ENCODE results near the gene CFAP65.

Gene CFAP65

GRCh38 chr2:219016721-219017120 lies 24.6 kb downstream of the CFAP65 start:
- no peak for DNase-seq (ENCODE audit: low read depth in 2 of 2)

- no peak for DNase-seq (ENCODE audit: low read depth in 2 of 2)
Observed at GRCh38 chr2:219010873-219011272, 30.4 kb downstream of the CFAP65 start.

DNA sequence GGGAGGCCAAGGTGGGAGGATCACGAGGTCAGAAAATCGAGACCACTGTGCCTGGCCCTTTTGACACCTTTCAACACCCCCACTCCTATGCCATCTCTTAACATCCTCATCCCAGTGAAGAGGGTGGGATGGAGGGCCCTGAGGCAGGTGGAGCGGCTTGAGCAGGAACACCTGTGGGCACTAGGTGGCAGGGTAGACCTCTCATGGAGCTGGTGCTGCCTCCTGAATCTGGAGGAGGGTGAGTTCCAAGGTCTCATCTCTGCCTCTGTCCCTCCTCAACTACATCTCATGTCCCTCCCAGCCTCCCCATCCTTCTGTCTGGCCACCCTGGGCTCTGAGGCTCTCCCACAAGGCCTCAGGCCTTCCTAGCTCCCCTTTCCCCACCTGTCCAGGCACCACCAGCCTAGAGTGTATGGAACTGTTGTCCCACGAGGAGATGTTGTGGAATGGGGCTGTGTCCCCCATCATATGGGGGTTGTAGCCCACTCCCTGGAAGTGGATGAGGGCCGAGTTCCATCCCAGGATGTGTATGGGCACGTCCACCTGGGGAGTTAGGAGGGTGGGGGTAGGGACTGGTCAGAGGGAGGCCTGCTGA lies 31.1 kb downstream of the CFAP65 start:
- DNase-seq (ENCODE audit: low read depth in 2 of 2): no peak

DNA sequence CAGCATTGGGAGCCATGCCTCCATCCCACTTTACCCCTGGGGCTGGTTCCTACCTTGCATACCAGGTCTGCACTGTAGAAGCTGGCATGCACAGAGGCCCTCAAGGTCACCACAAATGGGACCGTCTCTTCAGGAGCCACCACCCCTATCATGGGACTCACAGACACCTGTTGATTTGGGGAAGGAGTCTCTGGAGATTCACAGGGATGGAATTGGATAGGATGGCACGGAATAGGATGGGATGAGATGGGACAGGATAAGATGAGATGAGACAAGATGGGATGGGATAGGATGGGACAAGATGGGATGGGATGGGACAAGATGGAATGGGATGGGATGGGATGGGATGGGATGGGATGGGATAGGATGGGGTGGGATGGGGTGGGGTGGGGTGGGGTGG lies 32.0 kb downstream of the CFAP65 start:
- no peak for DNase-seq (ENCODE audit: low read depth in 2 of 2)

- no peak for DNase-seq (ENCODE audit: low read depth in 2 of 2)
Observed at GRCh38 chr2:219003979-219004378, 37.3 kb downstream of the CFAP65 start.

DNA sequence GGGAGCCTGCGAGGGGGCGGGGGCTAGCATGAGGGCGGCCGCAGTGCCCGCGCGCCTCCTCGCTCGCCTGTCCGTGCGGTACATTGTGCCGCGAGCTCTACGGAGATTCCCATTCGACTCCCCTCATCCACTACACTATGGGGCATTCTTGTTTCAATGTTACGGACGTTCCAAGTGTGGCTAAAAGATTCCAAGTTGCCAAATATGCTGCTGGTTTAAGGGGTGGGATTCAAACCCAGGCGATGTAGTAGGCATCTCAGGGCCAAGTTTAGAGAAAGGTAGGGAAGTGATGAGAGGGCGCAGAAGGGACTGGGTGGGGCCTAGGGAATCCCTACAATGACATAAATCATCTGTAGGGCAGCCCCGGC lies 38.1 kb downstream of the CFAP65 start:
- no peak for DNase-seq (ENCODE audit: low read depth in 2 of 2)

DNA sequence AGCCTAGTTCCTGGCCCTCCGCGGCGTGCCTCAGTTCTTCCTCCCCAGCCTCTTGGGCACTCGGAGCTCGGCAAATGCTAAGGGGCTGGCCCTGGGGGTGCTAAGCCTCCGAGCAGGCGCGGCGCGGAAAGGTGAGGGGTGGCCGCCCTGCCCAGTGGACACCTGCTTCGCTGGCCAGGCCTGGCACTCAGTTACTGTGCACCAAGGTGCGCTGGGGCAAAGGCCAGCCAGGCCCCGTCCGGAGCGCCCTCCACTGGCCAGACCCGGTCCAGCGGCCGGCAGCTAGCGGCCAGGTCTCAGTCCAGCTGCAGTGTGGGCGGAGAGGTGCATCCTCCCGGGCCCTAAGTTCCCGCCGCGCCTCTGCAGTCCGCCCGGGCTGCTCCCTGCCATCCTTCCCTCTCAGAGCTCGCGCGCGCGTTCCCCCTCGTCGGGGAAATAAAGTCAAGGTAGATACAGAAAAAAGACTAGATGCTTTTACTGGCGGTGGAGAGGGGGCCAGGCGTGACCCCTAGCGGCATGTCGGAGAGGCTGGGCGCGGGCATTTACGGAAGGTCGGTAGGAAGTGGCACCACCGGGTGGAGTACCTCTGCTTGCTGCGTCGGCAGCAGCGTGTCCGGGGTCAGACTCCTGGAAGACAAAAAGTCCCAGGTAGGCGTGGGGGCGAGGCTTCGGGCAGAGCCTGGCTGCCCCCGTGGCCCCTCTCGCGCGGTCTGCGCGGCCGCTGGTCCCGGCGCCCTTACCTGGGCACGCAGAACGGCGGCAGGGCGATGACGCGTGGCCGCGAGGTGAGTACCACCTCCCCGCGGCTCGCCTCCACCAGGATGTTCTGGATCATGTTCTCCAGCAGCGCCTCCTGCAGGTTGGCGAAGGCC lies 38.7 kb downstream of the CFAP65 start:
- peak in 1 of 2 donors; percentile 61 for DNase-seq (ENCODE audit: low read depth in 2 of 2)

DNA sequence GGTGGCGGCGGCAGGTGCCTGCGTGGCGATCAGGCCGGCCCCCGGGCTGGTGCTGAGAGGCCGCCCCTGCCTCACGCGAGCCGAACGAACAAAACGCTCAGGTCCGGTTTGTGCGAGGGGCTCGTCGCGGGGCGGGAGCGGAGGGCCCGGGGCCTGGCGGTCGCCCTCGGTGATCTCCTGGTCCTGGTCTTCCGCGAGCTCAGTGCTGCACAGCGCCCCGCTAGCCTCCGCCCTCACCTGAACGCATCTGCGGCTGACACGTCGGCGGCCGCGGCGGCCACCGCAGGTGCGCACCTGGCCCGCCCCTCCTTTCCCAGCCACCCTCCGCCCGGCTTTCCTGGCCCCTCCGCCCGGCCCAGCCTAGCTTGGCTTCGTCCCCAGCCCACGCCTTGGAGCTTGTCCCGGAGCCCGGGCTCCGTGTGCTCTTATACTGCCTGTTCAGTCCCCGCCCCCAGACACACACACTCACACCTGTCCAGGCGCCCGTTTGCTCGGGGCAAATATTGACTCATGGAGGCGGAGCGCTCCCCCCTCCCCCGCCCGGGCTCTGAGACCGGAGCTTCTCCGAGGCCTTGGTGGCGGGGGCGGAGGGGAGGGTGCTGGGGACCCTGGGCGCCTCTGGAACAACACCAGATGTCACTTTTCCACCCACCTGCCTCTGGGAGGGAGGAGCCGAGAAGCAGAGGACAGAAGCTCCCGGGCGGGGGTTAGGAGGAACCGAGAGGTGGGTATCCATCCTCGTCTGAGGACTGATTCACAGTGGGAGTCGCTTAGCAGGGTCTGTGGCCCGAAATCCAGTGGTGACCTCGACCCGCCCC lies 39.5 kb downstream of the CFAP65 start:
- DNase-seq (ENCODE audit: low read depth in 2 of 2): peak in 1 of 2 donors; percentile 35

DNA sequence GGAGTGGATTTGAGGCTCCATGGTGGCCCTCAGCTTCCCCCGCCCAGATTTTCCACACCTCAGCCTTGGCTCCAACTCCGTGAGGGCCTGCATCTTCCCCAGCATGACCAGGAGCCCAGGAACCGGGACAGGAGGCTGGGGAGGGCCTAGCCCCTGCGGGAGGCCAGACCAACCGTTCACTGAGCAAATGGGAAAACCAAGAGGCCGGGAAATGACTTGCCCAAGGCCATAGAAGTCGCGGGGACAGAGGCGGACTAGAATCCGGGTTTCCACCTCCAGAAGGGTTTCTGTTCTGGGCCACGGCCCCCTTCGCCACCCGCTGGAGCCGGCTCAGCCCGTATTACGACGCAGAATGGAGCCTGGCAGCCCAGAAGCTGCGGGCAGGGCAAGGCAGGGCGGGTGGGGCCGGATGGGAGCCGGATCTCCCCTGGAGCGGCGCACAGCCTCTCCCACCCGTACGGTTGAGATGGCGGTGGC lies 40.2 kb downstream of the CFAP65 start:
- DNase-seq (ENCODE audit: low read depth in 2 of 2): no peak

DNA sequence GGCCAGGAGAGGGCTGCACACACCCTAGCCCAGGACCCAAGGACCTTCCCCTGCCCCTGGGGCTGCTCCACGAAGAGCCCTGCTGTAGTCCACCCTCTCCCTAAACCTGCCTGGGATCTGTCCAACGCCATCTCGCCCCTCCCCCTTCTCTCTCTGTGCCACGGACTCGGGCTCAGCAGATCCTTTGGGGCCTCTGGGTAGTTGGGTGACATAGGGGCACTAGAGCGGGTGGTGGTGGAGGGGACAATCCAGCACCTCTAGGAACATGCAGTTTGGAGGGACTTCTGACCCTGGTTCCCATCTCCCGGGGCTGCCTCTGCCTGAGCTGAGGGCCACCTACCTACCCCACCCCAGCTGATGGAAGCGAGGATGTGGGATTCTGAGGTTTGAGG lies 40.8 kb downstream of the CFAP65 start:
- DNase-seq (ENCODE audit: low read depth in 2 of 2): no peak

DNA sequence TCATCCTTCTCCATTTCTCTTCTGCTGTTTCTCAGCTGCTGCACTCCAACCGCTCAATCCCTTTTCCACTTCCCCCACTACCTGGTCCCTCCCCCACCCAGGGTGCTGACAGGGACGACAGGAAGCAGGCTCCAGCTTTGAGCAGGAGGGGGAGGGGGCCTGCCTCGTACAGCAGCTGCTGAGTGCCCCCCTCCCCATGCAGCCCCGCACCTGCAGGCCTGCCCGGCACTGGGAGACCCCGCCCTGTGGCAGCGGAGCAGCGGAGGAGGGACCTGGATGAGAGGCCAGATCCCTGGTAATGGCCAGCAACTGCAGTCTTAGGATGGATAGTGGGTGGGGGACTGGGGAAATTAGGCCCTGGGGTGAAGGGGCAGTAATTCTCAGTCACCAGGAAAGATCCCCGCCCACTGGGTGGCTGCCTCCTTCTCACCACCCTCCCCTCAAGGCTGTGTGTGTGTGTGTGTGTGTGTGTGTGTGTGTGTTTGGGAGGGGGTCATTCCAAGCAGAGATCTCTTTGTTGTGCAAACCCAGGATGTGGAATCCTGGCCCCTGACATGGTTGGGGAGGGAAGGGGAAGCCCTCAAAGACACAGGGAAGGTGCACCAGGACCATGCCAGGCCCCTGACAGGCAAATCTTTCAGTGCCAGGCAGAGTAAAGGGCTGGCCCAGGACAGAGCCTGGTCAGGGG lies 41.3 kb downstream of the CFAP65 start:
- no peak for DNase-seq (ENCODE audit: low read depth in 2 of 2)

- no peak for DNase-seq (ENCODE audit: low read depth in 2 of 2)
Observed at GRCh38 chr2:218999021-218999880, 42.1 kb downstream of the CFAP65 start.

GRCh38 chr2:218998414-218999002 lies 42.8 kb downstream of the CFAP65 start:
- DNase-seq (ENCODE audit: low read depth in 2 of 2): no peak

- DNase-seq (ENCODE audit: low read depth in 2 of 2): no peak
Observed at GRCh38 chr2:218997731-218998130, 43.6 kb downstream of the CFAP65 start.

DNA sequence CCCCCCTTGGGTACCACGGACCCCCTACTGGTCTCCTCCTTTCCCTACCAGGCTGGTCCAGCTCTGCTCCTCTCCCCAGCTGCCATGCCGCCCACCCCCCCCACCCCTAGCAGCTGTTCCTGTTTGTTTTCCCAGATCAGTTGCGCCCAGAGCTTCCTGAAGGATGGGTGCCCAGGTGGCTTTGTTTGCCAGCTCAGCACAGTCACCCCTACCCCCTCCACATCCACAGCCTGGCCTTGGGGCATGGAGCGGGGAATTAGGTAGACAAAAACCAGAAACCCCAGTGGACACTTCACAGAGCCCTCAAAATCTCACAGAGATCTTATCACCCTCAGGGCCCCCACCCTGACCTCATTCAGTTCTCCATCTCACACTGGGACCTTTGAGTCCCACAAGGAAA lies 44.4 kb downstream of the CFAP65 start:
- no peak for DNase-seq (ENCODE audit: low read depth in 2 of 2)

- peak; percentile 59 to 79 for DNase-seq (ENCODE audit: low read depth in 2 of 2)
Observed at GRCh38 chr2:218995972-218996711, 45.2 kb downstream of the CFAP65 start.

DNA sequence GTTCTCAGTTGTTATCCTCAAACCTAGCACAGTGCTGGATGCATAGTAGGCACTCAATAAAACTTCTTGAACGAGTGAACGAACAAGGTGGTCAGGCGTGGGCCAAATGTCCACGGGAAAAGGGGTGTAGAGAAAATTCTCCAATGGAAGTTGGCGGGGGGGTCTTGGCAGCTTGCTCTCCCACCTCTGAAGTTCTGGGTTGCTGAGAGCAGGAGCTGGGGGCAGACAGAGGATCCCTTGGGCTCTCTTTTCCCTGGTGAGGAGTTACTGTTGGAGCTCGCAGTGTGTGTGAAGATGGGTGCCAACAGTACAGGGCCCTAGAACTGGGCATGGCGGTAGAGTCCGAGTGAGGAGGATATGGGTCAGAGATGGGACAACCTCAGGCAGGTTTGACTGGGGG lies 45.8 kb downstream of the CFAP65 start:
- no peak for DNase-seq (ENCODE audit: low read depth in 2 of 2)

DNA sequence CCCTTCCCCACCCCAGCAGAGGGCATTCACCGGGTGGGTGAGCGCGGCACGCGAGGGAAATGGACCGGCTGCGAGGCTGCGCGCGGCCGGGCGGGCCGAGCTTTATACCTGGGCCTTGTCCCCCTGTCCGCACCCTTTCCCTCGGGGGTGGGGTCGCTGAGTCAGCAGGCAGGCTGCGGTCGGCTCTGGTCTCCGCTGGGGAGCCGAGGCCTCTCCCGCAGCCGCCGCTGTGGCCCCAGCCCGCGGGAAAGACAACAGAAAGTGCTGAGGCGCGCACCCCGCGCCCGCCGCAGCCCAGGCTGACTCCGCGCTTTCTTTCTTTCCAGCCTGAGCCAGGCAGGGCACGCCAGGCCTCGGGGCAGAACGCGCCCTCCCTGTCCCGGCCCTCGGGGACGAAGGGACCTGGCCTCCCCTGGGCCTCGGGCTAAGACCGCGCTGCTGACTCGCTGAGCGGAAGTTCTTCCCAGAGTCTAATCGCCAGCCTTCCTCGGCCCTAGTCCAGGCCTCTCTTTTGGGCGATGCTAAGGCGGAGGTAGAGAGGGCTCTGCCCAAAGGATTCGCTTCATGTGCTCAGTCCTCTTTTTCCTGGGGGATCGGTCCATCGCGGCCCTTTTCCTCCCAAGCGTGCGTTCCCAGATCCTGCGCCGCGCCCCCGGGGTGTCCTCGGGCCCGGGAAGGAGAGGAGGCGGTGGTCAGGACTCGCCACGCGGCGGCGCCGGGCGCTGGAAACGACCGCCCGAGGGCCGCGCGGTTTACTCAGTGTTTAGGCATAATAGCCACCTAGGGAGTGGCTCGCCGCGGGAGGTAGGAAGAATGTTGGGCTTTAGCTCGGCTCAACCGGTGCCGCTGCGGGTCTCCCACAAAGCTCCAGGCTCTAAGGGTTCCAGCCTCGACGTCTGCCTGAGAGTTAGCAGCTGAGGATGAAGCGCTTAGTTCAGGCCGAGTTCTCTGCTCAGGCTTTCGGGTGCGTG lies 47.7 kb downstream of the CFAP65 start, which contains the start of gene CRYBA2:
Gene CRYBA2, minus strand, starts transcription at position 78 of the 971 bp plus-strand sequence. CDS start 246 bp downstream, outside the sequence.
- no peak for DNase-seq (ENCODE audit: low read depth in 2 of 2)
